H54 (cell line): Measurements from ENCODE around the gene CHCHD3.

ENCODE experiments used
- DNase-seq: peaks from one replicate; pipeline ENCODE4 v3.0.0; 2011; ENCODE audit warnings: low spot score, mixed read lengths; ENCODE audit not compliant: insufficient read length
- FAIRE-seq: peaks from 3 replicates; lab custom pipeline; 2011; peaks lifted over from hg19 to GRCh38; lab: Jason Lieb, UNC
- POLR2A ChIP-seq: IDR thresholded peaks from 2 replicates; pipeline ENCODE4 v1.6.1; 2011; ENCODE audit warnings: low read depth, mild to moderate bottlenecking, low read length

Gene CHCHD3

DNA sequence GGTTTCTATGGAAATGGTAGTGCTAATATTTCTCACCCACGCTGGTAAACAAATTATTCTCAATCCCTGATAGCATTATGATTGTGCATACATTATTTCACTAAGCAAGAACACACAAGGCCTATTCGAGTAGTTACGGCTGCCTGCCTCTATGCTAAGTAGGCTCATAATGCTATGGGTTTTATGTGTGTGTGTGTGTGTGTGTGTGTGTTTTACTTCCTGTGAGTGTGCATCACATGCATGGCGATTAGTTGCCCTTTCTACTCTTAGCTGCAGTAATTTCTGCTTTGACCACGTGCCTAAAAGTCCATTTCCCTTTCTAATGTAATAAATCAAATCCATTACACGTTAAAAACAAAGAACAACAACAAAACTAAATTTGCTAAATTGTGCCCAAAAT lies 117.0 kb downstream of the CHCHD3 start:
- DNase-seq (no peak), FAIRE-seq (no peak)
- no peak for TF ChIP-seq POLR2A

DNA sequence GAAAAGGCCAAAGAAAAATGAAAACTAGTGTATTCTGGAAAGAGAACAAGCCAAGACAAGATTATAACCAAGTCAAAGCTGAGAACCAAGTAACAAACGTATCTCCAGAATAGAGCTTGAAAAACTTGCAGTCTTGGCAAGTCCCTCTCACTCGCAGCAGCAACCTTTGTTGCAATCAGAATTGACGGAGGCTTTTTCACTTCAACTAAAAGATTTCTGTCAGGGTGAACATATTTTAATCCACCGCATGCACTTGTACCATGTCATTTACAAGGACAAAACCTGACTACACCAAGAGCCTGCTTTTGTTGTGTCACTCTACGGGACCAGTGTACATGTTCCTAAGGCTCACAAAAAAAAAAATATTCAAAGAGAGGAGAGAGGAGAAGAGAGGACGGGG lies 122.0 kb downstream of the CHCHD3 start:
- no peak for DNase-seq
- no peak for FAIRE-seq
- TF ChIP-seq POLR2A = no peak

GRCh38 chr7:132956556-132956955 lies 125.3 kb downstream of the CHCHD3 start:
- DNase-seq (no peak), FAIRE-seq (no peak)
- no peak for TF ChIP-seq POLR2A

DNA sequence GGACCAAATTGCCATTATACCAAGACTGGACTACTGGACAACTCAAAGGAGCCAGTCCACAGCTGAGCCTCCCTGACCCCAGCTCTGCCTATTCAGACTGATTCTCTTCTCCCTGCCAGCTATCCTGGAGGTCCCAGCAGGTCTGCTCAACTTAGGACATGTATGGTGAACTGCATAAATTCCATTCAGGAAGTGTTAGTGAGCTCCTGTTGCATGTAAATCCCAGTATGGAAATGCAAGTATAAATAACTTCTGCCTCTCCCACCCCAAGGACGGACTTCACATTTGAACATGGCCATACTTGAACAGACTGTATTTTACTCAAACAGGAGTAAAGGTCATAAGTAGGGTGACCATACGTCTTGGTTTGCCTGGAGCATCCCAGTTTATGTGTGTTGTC lies 128.4 kb downstream of the CHCHD3 start:
- no peak for DNase-seq
- FAIRE-seq = no peak
- TF ChIP-seq POLR2A = no peak

- no peak for DNase-seq
- no peak for TF ChIP-seq POLR2A
- FAIRE-seq = no peak
Measured at GRCh38 chr7:132950725-132951124, 131.2 kb downstream of the CHCHD3 start.

DNA sequence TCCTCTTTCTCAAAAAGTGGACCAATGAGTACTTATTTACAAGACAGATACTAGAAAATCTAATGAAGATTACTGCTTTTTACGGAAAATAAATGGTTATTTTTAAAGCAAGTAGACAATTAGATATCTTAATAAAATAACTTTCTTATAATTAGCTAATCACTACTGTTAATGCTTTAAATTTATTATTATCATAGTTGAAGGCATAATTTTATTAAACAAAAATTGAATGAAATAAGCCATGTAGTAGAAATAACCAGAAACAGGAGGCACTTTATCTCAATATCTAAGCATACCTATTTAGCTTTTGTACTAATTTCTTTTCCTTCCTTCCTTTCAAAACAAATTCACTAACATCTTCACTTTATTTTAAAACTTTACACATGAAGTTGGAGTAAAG lies 134.9 kb downstream of the CHCHD3 start:
- FAIRE-seq = no peak
- TF ChIP-seq POLR2A = no peak
- no peak for DNase-seq

- TF ChIP-seq POLR2A = no peak
- DNase-seq (no peak), FAIRE-seq (no peak)
Measured at GRCh38 chr7:132944774-132945173, 137.1 kb downstream of the CHCHD3 start.

- no peak for FAIRE-seq
- no peak for TF ChIP-seq POLR2A
- DNase-seq = no peak
Measured at GRCh38 chr7:132943645-132944044, 138.2 kb downstream of the CHCHD3 start.

- TF ChIP-seq POLR2A = no peak
- DNase-seq (no peak), FAIRE-seq (no peak)
Measured at GRCh38 chr7:132942701-132943100, 139.2 kb downstream of the CHCHD3 start.

DNA sequence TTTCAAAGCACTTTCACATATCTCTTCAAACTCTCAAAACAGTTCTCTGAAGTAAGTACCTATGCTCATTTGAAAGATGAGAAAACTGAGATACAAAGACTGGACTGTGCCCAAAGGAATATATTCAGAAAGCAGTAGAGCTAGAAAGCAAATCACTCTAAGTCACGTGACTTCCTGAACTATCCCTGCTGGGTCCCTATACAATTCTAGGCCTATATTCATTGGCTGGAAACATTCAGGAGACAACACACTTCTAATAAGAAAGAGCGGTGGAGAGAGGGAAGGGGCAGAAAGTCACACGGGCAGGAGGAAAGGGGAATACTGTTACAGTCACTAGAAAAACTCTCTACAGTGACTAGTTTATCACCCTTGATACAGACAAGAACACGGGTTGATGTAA lies 140.0 kb downstream of the CHCHD3 start:
- DNase-seq (no peak), FAIRE-seq (no peak)
- TF ChIP-seq POLR2A = no peak

GRCh38 chr7:132941428-132941827 lies 140.5 kb downstream of the CHCHD3 start:
- TF ChIP-seq POLR2A = no peak
- no peak for FAIRE-seq

GRCh38 chr7:132940084-132940483 lies 141.8 kb downstream of the CHCHD3 start:
- FAIRE-seq = no peak
- DNase-seq = no peak

More at GRCh38 chr7:132941428-132941827, 140.5 kb downstream of the CHCHD3 start:
- DNase-seq = no peak

GRCh38 chr7:132939495-132939894 lies 142.4 kb downstream of the CHCHD3 start:
- TF ChIP-seq POLR2A = no peak

More at GRCh38 chr7:132940084-132940483, 141.8 kb downstream of the CHCHD3 start:
- no peak for TF ChIP-seq POLR2A

DNA sequence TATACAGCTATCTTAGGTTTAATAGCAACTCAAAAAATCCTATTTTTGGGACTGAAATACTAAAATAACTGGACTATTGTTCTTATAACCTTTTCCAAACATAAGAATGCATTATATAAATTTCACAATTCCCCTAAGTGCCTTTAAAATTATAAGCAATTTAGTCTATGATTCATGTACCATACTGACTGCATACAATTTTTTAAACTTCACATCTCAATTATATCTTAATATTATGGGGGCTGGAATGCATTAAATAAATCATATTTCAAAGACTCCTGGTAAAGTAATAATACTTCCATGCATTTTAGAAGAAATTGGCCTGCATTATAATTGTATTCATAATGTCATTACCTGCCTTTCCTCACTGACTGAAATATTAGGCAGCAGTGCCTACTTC lies 144.6 kb downstream of the CHCHD3 start:
- no peak for TF ChIP-seq POLR2A
- no peak for DNase-seq
- no peak for FAIRE-seq

More at GRCh38 chr7:132939495-132939894, 142.4 kb downstream of the CHCHD3 start:
- FAIRE-seq (no peak), DNase-seq (no peak)

GRCh38 chr7:132935608-132936007 lies 146.3 kb downstream of the CHCHD3 start:
- no peak for DNase-seq
- no peak for TF ChIP-seq POLR2A

DNA sequence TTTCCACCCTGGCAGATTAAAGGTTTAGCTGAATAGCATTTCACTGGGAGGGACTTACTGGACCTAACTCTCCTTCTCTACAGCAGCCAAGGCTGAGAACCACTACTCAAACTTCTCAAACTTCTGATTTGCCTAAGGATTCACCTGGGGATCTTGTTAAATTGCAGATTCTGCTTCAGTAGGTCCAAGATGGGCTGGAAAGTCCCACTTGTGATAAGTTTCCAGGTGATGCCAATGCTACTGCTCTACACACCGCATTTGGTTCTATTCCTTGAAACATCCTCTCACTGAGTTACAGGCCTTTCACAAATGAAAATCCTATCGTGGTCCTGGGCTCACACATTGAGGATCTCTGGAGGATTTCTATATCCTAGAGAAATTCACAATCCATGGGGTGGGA lies 147.9 kb downstream of the CHCHD3 start:
- DNase-seq = no peak

More at GRCh38 chr7:132935608-132936007, 146.3 kb downstream of the CHCHD3 start:
- no peak for FAIRE-seq

More for the DNA sequence above, 147.9 kb downstream of the CHCHD3 start:
- FAIRE-seq = no peak
- TF ChIP-seq POLR2A = no peak
